Ammon's horn (tissue), 1 donor: ENCODE results near the gene RAPGEF6.
"Not testable (repeated sequence)": the region's sequence is repeated elsewhere in the genome, so short reads cannot be mapped to it uniquely, and the experiment has no call there.

Experiments
- DNase-seq: peaks from one replicate; pipeline ENCODE4 v3.0.0-alpha.2; 2016; ENCODE audit warnings: low spot score

RAPGEF6 gene

DNA sequence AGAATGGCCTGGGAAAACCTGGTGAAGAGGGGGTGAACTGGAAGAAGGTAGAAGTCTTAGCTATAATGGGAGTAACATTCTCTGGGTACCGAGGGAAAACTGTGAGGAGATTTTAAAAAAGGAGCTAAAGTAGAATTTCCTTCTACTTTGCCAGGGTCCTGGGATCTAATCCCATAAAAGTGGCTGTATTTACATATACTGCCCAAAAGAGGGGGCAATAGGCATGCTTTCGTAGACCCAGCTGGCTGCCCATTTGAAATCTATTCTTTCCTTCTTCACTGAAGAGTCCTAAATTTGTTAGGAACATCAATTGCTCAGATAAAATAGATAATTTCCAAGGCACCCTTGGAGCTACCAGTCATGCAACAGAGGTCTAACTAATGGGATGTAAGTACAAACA lies 212.0 kb downstream of the RAPGEF6 start:
- DNase-seq = peak; percentile 31

DNA sequence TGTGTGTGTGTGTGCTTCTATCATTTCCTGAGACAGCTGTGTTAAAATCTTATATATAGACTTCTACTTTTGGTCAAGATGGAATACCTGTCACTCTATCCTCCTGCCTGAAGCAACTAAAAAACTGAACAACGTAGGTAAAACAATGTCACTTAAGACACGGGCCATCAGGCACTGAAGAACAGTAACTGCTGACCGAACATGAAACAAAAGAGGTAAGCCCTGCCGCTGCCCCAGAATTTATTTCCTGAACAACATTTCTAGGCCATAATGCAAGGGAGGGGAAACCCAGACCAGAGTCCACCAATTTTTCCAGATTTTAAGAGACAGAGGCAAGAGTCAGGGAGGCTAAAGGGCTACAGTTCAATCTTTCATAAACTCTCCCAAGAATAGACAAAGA lies 215.2 kb downstream of the RAPGEF6 start:
- no peak for DNase-seq

GRCh38 chr5:131418846-131419245 lies 216.2 kb downstream of the RAPGEF6 start:
- no peak for DNase-seq

DNA sequence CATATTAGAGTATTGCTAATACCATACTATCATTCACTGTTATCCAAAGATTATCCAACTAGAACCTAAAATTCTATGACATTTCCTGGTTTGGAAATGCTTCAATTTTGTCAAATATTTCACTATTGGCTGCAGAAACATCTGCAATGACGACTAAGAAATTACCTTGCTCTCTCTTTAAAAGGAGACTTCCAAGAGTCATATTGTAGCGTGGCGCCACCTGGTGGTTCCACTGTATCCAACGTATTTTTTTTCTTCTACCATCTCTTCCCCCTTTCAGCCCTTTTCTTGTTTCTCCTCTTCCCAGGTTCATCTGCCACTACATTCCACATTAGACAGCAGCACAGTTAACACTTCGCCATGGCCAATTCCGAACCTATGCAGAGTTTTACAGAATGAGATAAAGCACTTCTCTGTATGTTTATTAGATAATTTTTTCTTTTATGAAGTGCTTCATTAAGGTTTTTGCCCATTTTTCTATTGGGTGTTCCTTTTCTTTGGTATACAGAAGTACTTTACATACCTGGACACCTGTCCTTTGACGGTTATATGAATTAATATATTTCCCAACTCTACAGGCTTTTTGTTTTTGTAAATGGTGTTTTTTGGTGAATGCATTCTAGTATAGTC lies 217.7 kb downstream of the RAPGEF6 start:
- peak; percentile 86 for DNase-seq

GRCh38 chr5:131416729-131417128 lies 218.3 kb downstream of the RAPGEF6 start:
- DNase-seq = no peak

GRCh38 chr5:131413605-131414559 lies 221.1 kb downstream of the RAPGEF6 start:
- DNase-seq = no peak

DNA sequence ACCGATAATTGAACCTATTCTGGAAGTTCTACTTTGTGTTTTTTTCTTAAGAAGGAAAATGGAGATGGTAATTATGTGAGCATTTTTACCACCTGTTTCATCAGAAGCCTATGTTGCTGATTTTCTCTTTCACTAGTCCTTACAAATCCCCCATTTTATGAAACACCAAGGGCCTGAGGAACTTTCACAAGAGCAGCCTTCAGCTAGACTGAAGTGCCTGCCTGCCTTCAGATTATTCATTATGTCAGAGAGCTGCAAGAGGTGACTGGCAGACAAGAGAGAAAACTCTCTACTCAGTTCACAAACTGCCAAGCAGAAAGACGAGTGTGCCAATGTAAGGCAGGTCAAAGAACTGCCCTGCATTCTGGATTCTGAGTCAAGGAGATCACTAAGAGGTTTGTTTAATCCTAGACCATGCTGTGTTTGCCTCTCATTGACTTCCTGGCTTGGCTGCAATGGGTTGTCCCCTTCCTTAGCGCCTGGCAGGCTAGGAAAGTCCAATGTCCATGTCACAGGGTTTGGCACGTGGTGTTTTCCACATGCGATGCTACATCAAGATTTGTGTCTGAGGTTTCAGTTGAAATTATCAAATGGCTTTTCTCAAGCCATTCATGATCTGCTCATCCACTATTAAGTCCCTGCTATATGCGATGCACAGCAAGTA lies 227.9 kb downstream of the RAPGEF6 start:
- DNase-seq = no peak

DNA sequence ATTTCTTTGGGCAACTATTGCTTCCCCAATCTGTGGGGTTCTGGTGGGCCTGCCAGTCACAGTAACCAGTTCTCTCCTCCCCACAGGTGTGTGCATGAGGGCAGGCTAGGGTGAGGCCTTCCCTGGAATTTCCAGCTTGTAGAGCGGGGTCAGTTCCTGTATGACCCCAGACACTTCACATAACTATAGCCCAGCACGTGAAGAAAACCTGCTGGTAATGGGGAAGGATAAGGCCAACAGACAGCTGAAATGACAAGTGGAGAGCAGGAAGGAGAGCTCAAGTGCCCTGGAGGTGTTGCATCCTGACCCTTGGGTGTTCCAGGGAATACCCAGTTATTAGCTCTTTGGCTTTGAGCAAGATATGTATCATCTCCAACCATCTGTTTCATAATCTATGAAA lies 229.0 kb downstream of the RAPGEF6 start:
- no peak for DNase-seq

- DNase-seq = no peak
These were observed 229.4 kb downstream of the RAPGEF6 start for GRCh38 chr5:131405674-131406073.

DNA sequence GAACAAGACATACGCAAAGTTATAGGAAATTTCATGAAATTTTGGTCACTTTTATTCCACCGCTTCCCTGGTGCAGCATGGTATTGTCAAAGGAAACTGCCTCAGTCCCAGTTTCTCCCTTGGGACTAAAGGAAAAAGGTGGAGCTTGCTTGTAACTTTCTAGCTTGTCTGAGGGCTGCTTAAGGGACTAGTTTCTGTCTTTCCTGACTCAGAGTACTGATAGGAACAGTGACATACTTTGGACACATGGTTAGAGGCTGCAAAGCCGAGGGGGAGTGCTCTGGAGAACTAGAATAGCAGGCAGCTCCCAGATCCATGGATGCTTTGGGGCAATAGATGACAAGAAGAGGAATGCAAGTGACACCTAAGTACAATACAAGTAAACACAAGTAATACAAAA lies 234.4 kb downstream of the RAPGEF6 start:
- no peak for DNase-seq

DNA sequence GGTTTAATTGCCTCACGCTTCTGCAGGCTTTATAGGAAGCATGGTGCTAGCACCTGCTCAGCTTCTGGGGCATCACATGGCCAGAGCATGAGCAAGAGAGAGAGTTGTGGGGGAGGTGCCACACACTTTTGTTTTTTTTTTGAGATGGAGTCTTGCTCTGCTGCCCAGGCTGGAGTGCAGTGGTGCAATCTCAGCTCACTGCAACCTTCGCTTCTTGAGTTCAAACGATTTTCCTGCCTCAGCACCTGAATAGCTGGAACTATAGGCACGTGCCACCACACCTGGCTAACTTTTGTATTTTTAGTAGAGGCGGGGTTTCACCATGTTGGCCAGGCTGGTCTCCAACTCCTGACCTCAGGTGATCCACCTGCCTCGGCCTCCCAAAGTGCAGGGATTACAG lies 236.0 kb downstream of the RAPGEF6 start:
- not testable (repeated sequence) for DNase-seq

- DNase-seq = no peak
These were observed 238.3 kb downstream of the RAPGEF6 start for GRCh38 chr5:131396630-131397273.

DNA sequence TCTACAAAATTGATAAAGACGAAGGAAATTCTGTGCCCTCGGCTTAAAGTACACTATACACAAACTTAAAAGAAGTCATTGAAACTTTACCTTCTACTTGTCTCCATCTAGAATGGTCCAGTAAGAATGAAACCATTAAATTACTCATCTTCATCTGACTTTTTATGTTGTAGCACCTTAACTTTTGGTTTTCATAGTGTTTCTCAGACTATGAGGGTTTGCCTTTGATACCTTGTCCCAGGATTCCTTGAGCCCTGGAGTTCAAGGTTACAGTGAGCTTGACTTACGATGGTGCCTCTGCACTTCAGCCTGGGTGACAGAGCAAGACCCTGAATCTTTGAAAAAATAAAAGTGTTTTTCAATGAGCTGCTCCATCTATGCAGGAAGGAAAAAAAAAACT lies 239.0 kb downstream of the RAPGEF6 start:
- DNase-seq = no peak

DNA sequence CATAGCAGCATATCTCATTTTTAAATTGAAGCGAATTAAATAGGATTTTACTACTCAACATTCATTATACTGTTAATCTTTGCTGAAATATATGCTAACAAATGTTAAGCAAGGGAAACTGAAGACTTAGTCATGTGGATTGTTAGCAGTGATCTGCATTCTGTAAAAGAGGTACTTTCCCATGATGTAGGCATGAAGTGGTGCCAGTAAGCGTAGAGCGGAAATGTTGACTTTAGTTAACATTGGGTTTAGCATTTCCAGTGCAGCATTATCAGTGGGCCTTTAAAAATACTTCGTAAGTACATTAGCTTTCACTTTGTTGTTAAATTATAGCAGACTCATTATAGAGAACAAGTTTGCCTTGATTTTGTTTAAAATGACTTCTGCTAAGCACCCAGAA lies 240.9 kb downstream of the RAPGEF6 start:
- no peak for DNase-seq

DNA sequence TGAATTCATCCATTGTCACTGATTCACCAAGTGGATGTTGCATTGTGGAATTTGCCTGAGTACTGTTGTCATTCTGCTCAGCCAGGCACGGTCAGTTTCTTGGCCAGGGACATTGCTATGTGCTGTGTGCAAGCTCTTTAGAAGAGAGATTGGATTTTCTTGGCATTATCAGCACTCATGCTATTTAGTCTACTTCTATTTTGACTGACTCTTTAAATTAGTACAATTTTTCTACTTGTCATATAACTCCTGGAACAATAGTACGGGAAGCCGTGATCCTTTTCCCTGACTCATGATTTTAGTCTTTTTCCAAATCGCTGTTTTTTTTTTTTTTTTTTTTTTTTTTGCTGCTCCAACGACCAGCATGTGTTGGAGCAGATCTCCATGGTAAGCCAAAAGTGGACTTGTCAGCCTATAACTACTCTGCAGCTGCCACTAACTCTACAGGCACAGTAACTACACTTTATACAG lies 241.5 kb downstream of the RAPGEF6 start:
- peak; percentile 79 for DNase-seq

GRCh38 chr5:131392466-131393095 lies 242.4 kb downstream of the RAPGEF6 start:
- DNase-seq = no peak

- DNase-seq = no peak
These were observed 245.2 kb downstream of the RAPGEF6 start for GRCh38 chr5:131389869-131390265.

DNA sequence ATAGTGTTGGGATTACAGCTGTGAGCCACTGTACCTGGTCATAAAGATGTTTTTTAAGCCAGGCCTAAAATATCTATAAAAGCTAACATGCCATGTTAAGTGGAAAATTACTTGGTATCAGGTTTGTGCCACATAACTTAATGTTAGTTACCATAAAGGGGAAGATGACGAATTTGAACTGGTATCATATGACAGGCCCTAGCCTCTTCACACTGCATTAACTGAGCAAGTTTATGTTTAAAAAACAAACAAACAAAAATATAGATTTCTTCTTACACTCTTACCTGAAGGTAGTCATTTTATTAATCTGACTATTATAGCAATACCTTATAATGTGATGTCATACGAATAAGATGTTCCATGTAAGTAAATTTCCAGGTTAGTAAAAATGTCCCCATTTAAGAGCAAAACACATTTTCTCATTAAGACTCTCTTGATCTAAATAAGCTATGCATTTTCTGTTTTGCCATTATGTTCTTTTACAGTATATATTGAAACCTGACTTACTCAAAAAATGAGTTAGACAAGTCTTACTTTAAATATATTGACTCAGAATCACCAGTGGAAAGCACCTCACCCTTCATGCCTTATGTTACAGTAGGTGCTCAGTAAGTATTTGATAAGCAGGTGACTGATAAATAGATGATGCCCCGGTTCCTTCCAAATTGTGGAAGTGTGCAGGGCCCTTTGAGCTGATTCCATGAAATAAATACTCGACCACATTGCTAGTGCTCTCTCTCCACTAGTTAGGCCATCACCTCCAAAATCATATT lies 245.7 kb downstream of the RAPGEF6 start:
- no peak for DNase-seq

DNA sequence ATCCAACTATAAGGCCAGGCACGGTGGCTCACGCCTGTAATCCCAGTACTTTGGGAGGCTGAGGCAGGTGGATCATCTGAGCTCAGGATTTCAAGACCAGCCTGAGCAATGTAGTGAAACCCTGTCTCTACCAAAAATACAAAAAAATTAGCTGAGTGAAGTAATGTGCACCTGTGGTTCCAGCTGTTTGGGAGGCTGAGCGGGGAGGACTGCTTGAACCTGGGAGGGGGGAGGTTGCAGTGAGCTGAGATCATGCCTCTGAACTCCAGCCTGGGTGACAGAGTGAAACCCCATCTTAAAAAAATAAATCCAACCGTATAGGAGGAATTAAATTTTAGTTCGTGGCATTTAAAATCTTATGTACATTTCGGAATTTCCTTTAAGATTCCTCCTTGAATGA lies 247.8 kb downstream of the RAPGEF6 start:
- no peak for DNase-seq

- DNase-seq = no peak
These were observed 248.2 kb downstream of the RAPGEF6 start for GRCh38 chr5:131386779-131387178.

DNA sequence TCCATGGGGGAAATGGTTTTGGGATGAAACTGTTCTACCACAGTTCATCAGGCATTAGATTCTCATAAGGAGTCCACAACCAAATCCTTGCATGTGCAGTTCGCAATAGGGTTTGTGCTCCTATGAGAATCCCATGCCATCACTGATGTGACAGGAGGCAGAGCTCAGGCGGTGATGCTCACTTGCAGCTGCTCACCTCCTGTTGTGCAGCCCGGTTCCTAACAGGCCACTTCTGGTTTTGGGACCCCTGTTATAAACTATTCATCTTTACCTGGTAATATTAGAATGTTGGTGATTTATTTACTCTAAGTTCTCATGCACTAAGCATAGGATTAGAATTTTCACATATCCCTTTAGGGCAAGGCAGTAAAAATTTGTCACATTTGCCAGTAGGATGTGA lies 248.9 kb downstream of the RAPGEF6 start:
- DNase-seq = no peak
